Mesothelial cell of epicardium (in vitro differentiated cells): ENCODE measurements around the gene EIF1AX. TPM values are rescaled to one million over a fixed set of nuclear protein-coding genes. Genes with fewer than 3 reads are reported as not detected.

Source experiments
- DNase-seq, 2 experiments: peaks; one replicate each; pipeline ENCODE4 v3.0.0; 2021; ENCODE audit warnings: low spot score in 2 of 2; ENCODE audit not compliant: unreplicated experiment in 2 of 2
- H3K27ac Mint-ChIP-seq: 2 replicates; pipeline ENCODE4 v1.8.0; 2021; ENCODE audit warnings: mixed read lengths
- H3K27me3 Mint-ChIP-seq: 2 replicates; pipeline ENCODE4 v1.8.0; 2021; ENCODE audit warnings: low read depth, mixed read lengths
- H3K36me3 Mint-ChIP-seq: 2 replicates; pipeline ENCODE4 v1.8.0; 2021; ENCODE audit warnings: mixed read lengths
- H3K4me1 Mint-ChIP-seq: 2 replicates; pipeline ENCODE4 v1.8.0; 2021; ENCODE audit warnings: mixed read lengths
- H3K4me3 Mint-ChIP-seq: 2 replicates; pipeline ENCODE4 v1.8.0; 2021; ENCODE audit warnings: mild to moderate bottlenecking, moderate library complexity, mixed read lengths
- H3K9me3 Mint-ChIP-seq: 2 replicates; pipeline ENCODE4 v1.8.0; 2021; ENCODE audit warnings: mixed read lengths
- total RNA-seq: library from RNA; stranded (reverse); gene quantifications from 3 replicates; pipeline ENCODE4 v1.2.1, GENCODE V29; 2021
- TF ChIP-seq, protein P1 (sequence below): fragments of 200-600 bp; sonication (generic); IDR thresholded peaks from one replicate; pipeline ENCODE4 v1.5.0; 2021; ENCODE audit warnings: antibody characterized with exemption; ENCODE audit not compliant: unreplicated experiment

Gene EIF1AX
- total RNA-seq, 1 donor from 2014 or later: 70.9 TPM

DNA sequence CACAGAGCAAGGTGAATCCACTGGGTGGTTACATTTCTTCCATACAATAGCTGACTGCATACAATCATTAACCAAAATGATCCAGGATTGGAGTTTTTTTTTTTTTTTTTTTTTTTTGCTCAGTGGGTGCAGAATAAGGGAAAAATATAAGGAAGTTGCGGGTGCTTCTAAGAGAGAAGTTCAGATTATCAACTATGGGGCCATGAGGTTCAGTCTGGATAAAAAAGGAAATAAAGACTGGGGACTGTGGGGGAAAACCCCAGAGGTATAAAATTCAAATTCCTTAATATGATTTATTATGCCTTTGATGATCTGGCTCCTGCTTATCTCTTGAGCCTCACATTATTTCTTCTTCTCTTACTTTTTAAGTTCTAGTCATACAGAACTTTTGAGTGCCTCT, 5.9 kb upstream of the EIF1AX start:
- peaks cover 31% of the 10 kb centered on the region for H3K9me3 Mint-ChIP-seq
- H3K36me3 Mint-ChIP-seq: peaks cover 10% of the 10 kb centered on the region
- no peak overlapping the region for H3K27ac Mint-ChIP-seq
- TF ChIP-seq, protein P1, sequence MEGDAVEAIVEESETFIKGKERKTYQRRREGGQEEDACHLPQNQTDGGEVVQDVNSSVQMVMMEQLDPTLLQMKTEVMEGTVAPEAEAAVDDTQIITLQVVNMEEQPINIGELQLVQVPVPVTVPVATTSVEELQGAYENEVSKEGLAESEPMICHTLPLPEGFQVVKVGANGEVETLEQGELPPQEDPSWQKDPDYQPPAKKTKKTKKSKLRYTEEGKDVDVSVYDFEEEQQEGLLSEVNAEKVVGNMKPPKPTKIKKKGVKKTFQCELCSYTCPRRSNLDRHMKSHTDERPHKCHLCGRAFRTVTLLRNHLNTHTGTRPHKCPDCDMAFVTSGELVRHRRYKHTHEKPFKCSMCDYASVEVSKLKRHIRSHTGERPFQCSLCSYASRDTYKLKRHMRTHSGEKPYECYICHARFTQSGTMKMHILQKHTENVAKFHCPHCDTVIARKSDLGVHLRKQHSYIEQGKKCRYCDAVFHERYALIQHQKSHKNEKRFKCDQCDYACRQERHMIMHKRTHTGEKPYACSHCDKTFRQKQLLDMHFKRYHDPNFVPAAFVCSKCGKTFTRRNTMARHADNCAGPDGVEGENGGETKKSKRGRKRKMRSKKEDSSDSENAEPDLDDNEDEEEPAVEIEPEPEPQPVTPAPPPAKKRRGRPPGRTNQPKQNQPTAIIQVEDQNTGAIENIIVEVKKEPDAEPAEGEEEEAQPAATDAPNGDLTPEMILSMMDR: no peak
- H3K4me1 Mint-ChIP-seq: no peaks in the 10 kb centered on the region
- no peak overlapping the region for H3K4me3 Mint-ChIP-seq
- no peaks in the 10 kb centered on the region for H3K27me3 Mint-ChIP-seq
- no peak for DNase-seq

DNA sequence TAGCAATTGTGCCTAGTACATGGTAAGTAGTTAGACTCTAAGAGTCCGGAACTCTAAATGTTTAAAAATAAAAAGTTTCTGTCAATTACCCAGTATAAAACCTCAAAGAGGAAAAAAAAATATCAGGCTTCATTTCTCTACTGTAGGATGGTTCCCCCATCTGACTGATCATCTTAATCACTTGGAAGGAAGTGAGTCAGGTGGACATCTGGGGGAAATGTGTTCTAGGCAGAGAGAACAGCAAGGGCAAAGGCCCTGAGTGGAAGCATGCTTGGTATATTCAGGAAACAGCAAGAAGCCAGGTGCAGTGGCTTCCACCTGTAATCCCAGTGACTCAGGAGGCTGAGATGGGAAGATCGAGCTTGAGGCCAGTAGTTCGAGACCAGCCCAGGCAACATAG, 2.9 kb upstream of the EIF1AX start:
- H3K27me3 Mint-ChIP-seq: no peaks in the 10 kb centered on the region
- peaks cover 8% of the 10 kb centered on the region for H3K4me1 Mint-ChIP-seq
- no peaks in the 10 kb centered on the region for H3K36me3 Mint-ChIP-seq
- H3K27ac Mint-ChIP-seq: no peak overlapping the region
- H3K9me3 Mint-ChIP-seq: peaks cover 28% of the 10 kb centered on the region
- H3K4me3 Mint-ChIP-seq: no peak overlapping the region
- TF ChIP-seq, protein P1: no peak
- DNase-seq: no peak

DNA sequence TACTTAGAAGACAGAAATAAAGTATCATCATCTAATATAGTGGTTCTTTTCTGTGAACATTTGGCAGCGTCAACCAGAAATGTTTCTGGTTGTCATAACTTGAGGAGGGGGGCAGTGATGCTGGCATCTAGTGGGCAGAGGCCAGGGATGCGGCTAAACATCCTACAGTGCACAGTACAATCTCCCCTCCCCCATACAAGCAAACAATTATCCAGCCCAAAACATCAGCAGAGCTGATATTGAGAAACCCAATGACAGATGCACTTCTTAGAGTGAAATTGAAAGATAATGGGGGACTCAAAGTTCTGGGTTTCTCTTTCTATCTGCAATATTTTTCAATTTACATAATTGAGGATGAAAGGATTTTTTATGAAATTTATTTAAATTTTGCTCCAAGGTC, 1.9 kb upstream of the EIF1AX start:
- Mint-ChIP-seq H3K27me3 (no peaks in the 10 kb centered on the region), H3K27ac (no peak overlapping the region), H3K36me3 (peaks cover 4% of the 10 kb centered on the region), H3K4me3 (no peak overlapping the region), H3K4me1 (peaks cover 14% of the 10 kb centered on the region), H3K9me3 (peaks cover 21% of the 10 kb centered on the region)
- no peak for DNase-seq
- TF ChIP-seq, protein P1: no peak

DNA sequence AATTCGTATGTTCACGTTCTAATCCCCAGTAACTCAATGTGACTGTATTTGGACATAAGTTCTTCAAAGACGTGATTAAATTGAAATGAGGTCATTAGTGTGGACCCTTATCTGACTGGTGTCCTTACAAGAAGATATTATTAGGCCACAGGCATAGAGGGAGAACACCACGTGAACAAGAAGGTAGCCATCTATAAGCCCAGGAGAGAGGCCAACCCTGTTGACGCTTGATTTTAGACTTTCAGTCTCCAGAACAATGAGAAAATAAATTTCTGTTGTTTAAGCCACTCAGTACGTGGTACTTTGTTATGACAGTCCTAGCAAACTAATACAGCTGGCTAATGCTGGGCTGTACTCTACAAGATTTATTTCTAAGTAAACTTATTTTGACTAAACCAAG, 1.5 kb upstream of the EIF1AX start:
- H3K27ac Mint-ChIP-seq: no peak overlapping the region
- H3K27me3 Mint-ChIP-seq: no peaks in the 10 kb centered on the region
- no peak for DNase-seq
- H3K36me3 Mint-ChIP-seq: peaks cover 4% of the 10 kb centered on the region
- TF ChIP-seq, protein P1: no peak
- H3K9me3 Mint-ChIP-seq: peaks cover 19% of the 10 kb centered on the region
- peak overlapping the region; percentile 45 for H3K4me3 Mint-ChIP-seq
- peaks cover 14% of the 10 kb centered on the region for H3K4me1 Mint-ChIP-seq

DNA sequence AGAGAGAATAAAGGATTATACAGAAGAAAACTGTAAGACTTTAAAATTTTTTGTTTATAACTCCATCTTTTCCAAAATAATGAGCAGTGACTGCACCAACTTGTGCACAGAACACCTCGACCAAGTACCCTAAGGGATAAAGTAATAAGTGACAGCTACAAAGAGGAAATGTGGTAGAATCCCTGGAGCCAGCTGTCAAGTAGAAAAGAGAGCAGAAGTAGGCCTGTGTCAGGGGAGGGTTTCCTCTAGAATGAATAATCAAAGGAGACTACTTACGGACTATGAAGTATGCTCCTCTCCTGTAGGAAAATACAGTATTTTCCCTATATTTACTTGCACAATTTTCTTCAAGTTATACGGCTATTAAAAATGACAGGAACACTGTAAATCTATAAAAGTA, 1.2 kb downstream of the EIF1AX start:
- no peak for DNase-seq
- TF ChIP-seq, protein P1: no peak
- H3K4me1 Mint-ChIP-seq: peaks cover 14% of the 10 kb centered on the region
- peaks cover 15% of the 10 kb centered on the region for H3K9me3 Mint-ChIP-seq
- no peaks in the 10 kb centered on the region for H3K27me3 Mint-ChIP-seq
- H3K36me3 Mint-ChIP-seq: peaks cover 8% of the 10 kb centered on the region
- peak overlapping the region; percentile 92 for H3K27ac Mint-ChIP-seq
- peak overlapping the region; percentile 89 for H3K4me3 Mint-ChIP-seq

DNA sequence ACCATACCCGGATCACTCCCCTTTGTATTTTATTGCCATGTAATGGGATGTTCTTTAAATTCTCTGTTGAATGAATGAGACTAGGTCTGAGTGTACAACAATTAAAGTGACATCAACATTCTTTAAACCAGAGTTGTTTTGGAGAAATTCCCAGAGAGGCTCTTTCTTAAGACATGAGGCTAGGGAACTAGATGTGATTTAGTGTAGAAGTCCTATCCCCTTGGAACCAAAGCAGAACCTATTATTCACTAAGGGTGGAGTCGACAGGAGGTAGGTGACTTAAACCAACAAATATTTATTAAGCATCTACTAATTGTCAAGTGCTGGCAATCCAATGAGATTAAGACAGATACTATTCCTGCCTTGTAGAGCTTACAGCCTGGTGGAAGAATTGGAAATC, 1.7 kb downstream of the EIF1AX start:
- Mint-ChIP-seq H3K4me3 (peak overlapping the region; percentile 89), H3K4me1 (peaks cover 14% of the 10 kb centered on the region), H3K36me3 (peaks cover 8% of the 10 kb centered on the region), H3K27me3 (no peaks in the 10 kb centered on the region), H3K9me3 (peaks cover 15% of the 10 kb centered on the region), H3K27ac (peak overlapping the region; percentile 76)
- DNase-seq: no peak
- TF ChIP-seq, protein P1: no peak
